A549 (cell line): ENCODE measurements around the gene UST.

Experiments used
- CTCF ChIP-seq: fragments of >200 bp; sonication (Bioruptor Twin); formaldehyde crosslinking; IDR thresholded peaks from 3 replicates; pipeline ENCODE4 v1.5.1; 2016
- ESRRA ChIP-seq: fragments of 150-350 bp; IDR thresholded peaks from 2 replicates; pipeline ENCODE4 v1.6.1; 2014; ENCODE audit warnings: mild to moderate bottlenecking, low read length, borderline replicate concordance
- MYC ChIP-seq: IDR thresholded peaks from 2 replicates; pipeline ENCODE4 v1.6.1; 2012; ENCODE audit warnings: mild to moderate bottlenecking, inconsistent platforms, low read length, improper control_type of control experiment, borderline replicate concordance

GRCh38 chr6:148979014-148979901 is 232.4 kb downstream of the UST start:
- TF ChIP-seq MYC: no peak
- TF ChIP-seq CTCF: no peak
- TF ChIP-seq ESRRA: no peak
